SH-SY5Y (cell line): ENCODE measurements around the gene INHA.

Experiments
- GATA2 ChIP-seq: IDR thresholded peaks from 2 replicates; pipeline ENCODE4 v1.6.1; 2011; ENCODE audit warnings: mild to moderate bottlenecking, low read depth, low read length
- GATA3 ChIP-seq: IDR thresholded peaks from 2 replicates; pipeline ENCODE4 v1.6.1; 2011; ENCODE audit warnings: low read depth, mild to moderate bottlenecking, low read length, moderate library complexity

GRCh38 chr2:219595256-219595655 is 23.1 kb downstream of the INHA start:
- TF ChIP-seq GATA2: no peak
- TF ChIP-seq GATA3: no peak
